IPS-NIHi11 (cell line): ENCODE measurements around the gene ALK.

Experiments used
- DNase-seq: peaks from one replicate; pipeline ENCODE4 v3.0.0; 2012; ENCODE audit warnings: mixed read lengths, low spot score

ALK gene

DNA sequence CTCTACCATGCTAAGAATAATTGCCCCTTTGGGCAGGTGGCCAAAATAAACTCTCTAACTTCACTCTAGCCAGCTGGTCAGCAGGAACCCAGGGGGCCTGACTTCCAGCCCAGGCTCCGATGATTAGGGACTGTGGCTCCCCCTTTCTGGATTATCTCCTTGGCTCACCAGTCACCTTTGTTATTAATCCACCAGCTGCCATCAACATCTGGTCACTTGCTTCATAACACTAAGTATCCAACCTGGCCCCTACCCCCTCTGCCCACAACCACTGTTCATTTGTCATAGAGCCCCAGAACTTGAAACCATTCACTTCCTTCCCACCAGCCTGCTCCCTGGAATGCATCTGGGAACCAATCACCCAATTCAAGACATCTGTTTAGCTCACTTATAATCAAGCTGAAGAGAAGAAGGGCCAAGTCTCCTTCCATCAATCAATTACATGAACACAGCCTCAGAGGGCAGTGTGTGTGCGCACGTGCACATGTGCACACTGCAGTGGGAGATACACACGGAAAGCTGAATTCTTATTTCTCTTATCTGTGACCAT is 215.1 kb downstream of the ALK start:
- DNase-seq, result no peak

DNA sequence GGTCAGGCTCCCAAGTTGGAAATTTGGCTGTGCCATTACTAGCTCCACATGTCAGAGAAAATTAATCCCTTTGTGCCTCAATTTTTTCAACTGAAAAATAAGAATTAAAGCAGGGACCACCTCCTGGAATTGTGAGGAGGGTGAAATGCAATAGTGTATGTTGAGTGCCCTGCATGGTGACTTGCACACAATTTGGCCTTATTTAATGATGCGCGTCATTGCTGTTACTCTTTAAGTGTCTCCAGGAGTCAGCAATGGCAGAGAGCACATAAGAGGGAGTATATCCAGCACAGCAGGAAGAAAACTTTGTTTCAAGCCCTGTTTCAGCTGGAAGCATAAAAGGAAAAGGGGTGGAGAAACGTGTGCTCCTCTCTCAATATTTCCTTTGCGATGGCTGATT is 215.8 kb downstream of the ALK start:
- no peak for DNase-seq

DNA sequence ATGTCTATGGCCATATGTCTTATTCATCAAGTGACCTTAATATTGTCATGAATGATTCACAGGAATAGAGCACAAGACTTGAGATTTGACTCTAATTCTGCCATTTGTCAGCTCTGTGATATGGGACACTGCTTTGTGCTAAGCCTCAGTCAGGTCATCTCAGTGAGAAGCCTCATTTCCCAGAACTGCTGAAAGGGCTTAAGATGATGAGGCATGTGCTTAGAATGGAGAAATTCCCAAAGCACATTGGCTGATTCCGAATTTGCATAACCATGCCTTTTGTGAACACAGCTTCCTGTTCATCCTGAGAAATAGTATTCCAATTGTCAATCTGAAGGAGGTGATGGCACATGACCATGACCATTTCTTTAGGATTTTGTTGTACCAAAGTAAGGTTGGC is 218.1 kb downstream of the ALK start:
- DNase-seq, result no peak

DNA sequence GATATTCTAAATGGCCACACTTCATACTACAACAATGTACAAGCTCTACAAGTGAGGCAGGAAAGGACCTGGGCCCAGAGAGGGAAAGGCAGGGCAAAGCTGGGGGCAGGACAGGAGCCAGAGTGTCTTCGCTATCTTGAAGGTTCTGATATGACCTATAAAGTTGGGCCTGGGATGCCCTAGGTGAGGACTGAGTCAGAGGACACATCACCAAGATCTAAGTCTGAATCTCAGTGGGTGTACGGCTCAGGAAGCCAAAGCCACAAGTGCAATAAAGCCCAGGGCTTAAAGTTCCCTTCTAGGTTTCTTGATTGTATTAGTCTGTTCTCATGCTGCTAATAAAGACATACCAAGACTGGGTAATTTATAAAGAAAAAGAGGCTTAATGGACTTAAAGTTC is 219.1 kb downstream of the ALK start:
- DNase-seq, result no peak

DNA sequence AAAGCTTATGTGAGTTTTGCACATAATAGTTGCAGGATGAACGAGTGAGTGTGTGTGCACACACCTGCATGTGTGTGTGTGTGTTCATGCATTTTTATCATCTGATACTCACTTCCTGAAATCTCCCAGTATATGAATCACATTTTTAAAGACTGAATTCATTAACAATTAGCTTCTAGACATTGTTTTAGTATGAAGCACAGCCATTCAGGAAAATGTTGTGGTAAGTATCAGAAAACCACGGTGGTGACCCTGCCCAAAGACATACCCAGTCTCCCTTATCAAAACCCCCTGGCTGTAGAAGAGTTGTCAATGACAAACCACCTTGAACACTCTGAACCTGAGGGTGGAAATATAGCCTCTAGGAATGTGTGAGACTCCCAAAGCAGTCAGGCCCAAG is 220.8 kb downstream of the ALK start:
- DNase-seq, result no peak

DNA sequence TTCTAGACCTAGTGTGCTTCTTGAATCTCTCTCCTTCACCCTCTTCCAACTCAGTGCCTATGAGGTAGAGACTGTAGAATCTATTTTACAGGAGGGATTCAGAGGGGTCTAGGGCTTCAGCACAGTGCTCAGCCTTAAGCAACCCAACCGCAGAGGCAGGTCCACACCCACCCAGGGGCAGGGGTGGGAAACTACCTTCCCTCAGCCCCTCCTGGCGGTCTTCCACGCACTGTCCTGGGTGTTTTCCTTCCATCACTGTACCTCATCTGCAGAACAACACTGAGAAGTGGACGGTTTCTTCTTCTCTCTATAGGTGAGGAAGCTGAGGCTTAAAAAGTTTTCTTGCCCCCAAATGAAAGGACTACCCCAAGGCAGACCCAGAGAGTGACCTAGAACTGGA is 222.3 kb downstream of the ALK start:
- DNase-seq, result no peak

DNA sequence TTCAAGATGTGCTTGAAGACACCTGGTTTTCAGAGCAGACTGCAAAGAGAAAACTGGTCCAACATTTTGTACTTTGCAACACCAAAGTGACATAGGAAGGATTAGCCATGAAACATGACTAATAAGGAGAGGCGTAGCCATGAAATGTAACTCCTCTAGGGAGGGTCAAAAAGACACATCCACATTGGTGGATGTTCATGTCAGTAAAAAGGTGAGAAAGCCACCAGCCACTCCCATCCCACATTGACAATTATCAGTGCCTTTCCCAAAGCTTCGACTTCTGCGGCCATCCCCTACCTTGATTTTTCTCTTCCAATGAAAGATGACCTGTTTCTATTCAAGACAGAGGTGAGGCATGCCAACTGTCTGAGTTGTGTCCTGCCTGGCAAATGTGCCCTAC is 223.2 kb downstream of the ALK start:
- DNase-seq, result no peak

DNA sequence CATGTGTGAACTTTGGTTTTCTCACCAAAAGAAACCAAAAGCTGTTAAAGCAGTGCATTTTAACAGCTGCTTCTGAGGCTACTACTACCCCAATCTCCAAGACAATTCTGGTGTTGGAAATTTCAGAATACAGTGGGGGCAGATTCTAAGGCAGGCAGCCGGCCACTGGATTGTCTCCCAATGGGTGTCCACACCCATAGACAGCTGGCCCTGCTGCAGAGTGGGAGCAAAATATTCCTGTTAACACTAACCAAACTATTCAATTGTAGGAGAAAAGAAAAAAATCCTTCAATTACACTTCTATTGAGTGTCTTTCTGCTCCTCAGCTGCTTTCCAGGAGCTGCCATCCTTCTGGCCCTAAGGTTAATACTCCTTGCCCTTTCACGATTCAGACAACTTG is 223.7 kb downstream of the ALK start:
- DNase-seq, result no peak

DNA sequence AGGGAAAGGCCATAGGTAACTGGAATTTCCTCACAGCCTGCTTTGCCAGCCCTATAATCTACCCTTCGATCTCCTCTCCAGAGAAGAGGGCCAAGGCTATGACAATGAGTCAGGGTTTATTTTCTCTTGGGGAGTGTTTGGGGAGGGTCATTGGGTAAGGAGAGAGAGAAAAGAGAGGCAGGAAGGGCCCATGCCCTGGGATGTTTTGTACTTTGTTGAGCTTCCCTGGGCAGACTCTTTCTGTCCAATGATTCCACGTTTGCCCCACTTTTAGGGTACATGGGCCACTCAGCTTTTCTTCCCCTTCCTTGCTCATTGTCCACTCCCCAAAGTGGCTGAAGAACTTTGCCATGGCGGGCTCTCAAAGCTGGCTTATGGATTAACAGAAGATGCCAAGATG is 224.2 kb downstream of the ALK start:
- DNase-seq, result no peak

DNA sequence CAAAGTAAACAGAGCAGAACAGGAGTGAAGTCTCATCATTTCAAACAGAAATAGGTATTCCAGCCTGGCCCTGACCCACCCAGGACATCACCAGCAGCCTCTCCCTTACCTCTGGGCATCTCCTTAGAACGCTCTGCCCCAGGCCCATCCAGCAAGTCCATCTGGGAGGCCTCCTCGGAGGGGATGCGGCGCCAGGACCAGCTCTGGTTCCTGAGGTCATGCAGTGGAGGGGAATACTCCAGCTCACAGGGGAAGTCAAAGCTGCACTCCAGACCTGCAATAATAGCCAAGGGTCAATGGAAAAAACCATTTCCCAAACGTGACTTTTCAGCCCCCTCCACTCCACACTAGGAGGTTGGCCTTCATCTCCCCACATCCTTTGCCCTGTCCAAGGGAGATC is 226.6 kb downstream of the ALK start:
- DNase-seq, result no peak

DNA sequence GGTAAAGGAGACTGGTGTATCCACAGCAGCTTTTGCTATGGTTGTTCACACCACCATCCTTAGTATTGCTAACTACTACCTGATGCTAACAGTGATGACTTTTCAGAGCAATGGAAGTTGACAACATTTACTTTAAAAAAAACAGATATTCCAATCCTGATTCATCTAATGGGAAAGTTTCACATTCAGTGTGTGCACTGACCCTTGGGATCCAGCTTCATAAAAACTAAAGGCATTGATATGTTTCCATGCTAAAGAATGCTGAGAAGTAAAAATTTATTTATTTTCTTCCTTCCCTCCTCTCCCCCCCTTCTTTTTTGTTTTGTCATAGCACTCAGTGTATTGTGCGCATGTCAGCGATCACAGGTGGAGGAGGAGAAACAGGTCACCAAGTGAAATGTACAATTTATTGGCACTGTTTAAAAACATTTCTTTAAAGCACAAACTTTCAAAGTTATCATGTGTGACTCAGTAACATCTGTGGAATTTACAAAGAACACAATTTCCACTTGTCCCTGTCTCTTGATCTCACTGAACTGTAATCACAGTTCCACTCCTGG is 229.9 kb downstream of the ALK start:
- DNase-seq, result no peak

DNA sequence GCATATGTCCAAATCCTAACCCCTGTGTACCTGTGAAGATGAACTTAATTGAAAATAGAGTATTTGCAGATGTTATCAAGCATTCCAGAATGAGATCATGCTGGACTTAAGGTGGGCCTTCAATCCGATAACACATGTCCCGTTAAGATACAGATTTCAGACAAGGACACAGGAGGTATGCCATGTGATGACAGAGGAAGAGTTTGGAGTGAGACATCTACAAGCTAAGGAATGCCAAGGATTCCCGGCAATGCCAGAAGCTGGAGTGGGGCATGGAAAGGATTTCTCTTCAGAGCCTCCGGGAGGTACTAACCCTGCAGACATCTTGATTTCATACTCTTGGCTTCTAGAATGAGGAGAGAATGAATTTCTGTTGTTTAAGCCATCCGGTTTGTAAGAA is 231.7 kb downstream of the ALK start:
- DNase-seq, result no peak

DNA sequence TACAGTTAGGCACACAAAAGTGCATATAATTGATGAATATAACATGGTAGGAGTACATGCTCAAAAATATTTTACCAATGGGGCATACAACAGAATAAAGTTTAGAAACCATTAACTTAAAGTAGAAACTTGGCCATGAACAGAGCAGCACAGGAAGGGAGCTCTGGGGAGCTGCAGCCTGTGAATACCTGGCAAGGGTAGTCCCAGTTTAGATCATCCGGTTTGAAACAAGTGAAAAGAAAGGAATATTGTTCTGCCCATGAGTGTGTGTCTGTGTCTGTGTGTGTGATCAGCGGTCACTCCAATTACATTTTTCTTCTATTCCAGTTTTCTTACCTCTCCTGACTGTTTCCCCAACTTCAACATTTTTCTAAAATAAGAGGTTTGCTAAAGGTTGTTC is 233.0 kb downstream of the ALK start:
- DNase-seq, result no peak

DNA sequence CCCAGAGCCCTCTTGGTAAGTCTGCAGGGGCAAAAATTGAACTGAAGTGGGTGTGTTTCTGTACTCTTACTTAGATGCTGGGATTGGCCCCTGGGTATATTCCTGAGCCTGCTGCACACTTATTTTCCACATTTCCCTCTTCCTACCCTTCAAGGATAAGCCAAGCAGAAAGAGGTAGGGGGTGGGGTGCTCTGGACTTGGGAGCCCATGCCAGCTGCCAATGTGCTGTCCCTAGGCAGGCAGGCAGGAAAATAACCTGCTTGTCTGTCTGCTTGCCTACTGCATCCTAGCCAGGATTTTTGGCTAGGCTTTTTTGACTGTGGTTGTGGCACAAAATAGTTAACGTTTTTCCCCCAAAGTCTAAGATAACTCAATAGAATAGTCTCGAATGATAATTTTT is 234.3 kb downstream of the ALK start:
- DNase-seq, result no peak

DNA sequence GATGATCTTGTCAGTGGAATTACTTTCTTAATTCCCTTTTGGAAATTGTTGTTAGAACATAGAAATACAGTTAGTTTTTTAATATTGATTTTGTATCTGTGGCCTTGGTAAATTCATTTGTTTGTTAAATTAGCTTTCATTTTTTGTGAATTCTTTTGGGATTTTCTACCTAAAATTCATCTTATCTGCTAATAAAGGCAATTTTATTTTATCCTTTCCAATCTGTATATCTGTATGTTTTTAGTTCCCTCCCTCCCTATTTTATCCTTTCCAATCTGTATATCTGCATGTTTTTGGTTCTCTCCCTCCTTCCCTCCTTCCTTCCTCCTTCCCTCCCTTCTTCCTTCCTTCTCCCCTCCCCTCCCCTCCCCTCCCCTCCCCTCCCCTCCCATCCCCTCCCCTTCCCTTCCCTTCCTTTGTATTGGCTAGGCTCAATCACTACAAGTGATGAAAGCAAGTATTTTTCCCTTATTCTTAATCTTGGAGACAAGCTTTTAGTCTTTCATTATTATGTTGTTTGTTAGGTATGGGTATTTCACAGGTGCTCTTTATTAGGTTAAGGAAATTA is 244.4 kb downstream of the ALK start:
- DNase-seq, result no peak

DNA sequence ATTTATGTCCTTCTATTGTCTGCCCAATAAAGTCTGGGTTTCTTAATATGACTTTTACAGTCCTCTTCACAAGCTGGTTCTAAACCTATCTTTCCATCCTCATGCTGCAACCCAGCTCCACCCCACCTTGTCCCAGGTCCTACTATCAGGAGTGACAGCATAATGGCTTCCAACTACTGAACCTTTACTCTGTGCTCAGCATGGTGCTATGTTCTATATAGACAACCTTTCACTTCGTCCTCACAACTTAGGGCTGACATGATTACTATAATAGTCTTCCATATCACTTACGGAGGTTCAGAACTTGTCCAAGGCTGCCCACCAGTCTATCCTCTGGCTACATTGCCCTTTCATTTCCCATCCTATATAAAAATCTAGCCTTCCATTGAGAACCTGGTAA is 256.8 kb downstream of the ALK start:
- no peak for DNase-seq

DNA sequence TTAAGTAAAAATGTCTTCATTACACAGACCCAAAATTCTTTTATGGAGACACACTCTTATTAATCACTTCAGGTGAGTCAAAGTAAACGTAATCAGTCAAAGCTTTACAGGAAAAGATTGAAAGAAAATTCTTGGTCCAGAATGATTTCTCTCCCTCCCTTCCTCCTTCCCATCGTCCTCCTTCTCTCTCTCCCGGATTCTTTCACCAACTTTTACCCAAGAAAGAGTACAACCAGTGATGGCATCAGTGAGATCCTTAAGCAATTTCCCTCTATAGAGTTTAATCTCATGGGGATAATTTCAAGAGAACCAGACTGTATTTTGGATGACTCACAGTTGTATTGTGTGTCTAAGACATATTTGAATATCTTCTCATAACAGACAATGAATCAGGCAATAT is 258.1 kb downstream of the ALK start:
- DNase-seq, result no peak

DNA sequence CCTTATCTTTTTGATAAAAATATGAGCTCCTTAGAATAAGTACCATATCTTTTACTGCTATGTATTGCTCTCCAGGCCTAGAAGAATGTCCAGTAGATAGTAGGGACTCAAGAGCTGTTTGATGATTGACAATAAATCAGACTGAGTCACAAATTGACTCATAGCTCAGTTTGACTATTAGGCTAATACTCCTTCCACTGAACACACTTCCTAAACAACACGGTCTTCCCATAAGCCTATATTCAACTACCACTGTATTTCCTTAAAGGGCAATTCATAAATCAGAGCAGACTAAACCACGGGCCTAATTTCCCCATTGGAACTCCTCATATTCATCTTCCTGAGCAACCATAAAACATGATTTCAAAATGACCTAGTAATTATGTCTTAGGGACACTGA is 258.5 kb downstream of the ALK start:
- no peak for DNase-seq

DNA sequence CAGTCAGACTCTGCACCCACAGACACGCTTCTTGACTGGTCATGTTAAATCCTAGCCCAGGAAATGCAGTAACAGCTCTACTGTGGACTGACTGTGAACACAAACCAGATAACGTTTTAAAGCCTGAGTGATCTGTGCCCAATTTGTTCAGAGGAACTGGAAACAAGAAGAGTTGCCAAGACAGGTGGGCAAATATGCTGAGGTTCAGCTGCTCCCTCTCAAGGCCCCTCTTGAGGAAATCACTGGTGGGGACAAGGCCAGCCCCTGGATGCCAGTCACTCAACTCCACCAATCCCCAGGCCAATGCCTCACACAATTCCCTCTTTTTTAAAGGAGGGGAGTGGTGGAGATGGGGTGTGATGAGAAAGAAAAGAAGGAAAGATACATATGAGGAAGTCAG is 261.2 kb downstream of the ALK start:
- no peak for DNase-seq

DNA sequence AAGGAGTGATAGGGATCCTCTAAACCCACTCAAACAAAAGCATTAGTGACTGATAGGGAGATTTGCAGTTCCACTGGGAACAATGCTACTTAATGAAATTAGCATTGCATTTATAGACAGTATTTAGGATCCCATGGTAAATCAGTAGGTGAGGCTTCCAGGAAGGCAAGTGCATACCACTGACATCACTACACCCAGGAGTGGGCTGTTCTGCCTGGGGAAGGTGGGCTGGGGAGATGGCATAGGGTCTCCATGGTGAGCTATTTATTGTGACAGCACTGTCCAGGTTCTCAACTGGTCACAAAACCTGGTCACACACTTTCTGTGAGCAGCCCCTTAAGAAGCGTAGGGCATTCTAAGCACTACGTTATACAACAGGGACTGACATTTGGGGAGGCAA is 262.2 kb downstream of the ALK start:
- no peak for DNase-seq

DNA sequence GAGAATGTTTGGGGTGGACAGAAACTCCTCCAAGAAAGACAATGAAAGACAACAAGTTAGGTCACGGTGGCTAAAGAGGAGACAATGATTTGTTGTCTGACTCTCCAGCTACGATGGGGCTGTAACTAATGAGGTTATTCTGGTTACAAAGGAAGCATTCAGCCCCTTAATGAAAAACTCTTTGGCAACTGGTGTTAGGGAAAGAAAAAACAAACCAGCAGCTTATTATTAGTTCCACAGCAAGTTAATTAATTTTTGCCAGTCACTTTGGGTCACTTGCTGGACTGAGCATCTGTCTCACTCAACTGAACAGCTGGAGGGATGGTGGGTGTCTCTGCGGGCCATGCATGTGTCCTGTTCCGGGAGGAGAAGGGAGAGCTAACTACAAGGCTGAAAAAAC is 263.7 kb downstream of the ALK start:
- no peak for DNase-seq

DNA sequence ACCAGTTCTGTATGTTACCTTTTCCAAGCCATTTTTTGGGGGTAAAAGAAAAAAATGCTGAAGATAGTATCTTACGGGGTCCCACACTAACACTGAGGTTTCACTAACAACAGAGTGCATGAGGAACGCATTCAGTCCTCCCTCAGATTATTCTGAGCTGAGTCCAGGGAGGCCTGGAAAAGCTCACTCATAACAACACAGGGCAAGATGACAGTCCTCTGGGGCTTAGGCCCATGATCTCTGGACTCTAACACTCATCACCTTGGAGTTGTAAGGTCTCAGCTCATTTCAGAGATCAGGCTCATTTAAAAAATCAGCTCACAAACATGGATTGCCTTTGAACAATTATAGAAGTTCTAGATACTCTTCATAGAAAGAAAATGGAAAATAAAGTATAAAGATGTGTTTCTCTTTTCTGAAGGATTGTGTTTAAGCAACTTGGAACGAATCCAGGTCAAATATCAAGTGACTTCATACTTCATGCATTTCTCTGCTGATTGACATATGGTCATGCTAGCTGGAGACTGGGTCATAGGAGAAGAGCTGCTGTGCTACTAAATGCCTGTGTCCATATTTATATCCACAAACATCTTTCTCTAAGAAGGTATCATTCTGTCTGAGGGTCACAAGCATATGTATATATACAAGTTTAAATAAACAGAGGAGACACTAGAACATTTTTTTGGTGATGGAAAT is 265.8 kb downstream of the ALK start:
- no peak for DNase-seq

DNA sequence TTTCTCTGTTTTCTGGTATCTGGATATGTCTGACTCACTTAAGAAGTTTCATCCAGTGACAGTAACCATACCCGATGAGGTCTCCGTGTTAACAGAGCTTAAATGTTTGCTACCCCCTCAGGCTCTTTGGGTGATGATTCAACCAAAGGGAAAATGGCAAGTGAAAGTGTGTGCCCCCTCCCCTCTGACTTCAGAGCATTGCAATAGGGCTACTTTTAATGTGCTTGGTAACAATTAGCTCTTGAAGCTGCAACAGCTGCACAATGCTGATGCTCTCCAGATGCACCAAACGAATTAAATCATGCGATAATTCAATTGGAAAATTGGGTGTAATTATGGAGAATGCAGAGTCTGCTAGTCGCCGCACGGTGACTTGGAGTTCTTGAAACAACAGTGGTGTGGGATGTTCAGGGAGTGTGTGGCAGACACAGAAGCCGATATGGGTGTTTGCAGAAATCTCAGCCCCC is 270.7 kb downstream of the ALK start:
- no peak for DNase-seq

DNA sequence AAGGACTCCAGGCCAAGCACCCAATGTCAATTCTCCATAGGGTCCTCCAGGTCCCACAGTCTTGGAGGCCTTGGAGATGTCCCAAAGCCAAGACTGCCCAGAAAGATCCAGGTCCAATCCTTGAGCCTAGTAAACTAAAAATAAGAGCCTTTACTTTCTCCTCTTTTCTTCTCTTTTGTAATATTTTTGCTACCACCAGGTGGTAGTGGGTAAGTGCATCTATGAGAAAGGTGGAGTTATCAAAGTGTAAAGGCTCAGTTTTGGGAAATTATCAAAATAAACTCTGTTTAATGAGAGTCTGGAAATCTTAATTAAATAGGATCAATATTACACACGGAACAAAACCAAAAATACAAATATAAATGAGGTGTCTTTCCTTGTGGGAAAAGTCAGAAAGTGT is 276.4 kb downstream of the ALK start:
- DNase-seq, result no peak
